GM18507 (cell line): ENCODE results near the gene LILRB3.
"Not testable (repeated sequence)": the region's sequence is repeated elsewhere in the genome, so short reads cannot be mapped to it uniquely, and the experiment has no call there.

Experiments used
- DNase-seq: peaks from one replicate; pipeline ENCODE4 v3.0.0; 2011; ENCODE audit warnings: low read depth; ENCODE audit not compliant: insufficient read length; ENCODE audit errors: extremely low spot score
- FAIRE-seq: peaks from 2 replicates; lab custom pipeline; 2011; peaks lifted over from hg19 to GRCh38; lab: Jason Lieb, UNC

Gene LILRB3

GRCh38 chr19:54245936-54246335 lies 23.1 kb upstream of the LILRB3 start:
- no peak for FAIRE-seq
- no peak for DNase-seq

GRCh38 chr19:54243809-54244208 lies 21.0 kb upstream of the LILRB3 start:
- not testable (repeated sequence) for DNase-seq, FAIRE-seq

- DNase-seq, FAIRE-seq: not testable (repeated sequence)
These were observed 19.8 kb upstream of the LILRB3 start, which contains the start of gene LILRA6 for GRCh38 chr19:54242646-54243045. Gene LILRA6, minus strand, starts transcription at chr19:54242790.

GRCh38 chr19:54242234-54242633 lies 19.4 kb upstream of the LILRB3 start:
- not testable (repeated sequence) for FAIRE-seq, DNase-seq

GRCh38 chr19:54240372-54241336 lies 17.8 kb upstream of the LILRB3 start:
- not testable (repeated sequence) for FAIRE-seq, DNase-seq

- not testable (repeated sequence) for FAIRE-seq, DNase-seq
These were observed 16.9 kb upstream of the LILRB3 start for GRCh38 chr19:54239491-54240371.

- DNase-seq (no peak), FAIRE-seq (no peak)
These were observed 11.1 kb upstream of the LILRB3 start for GRCh38 chr19:54233941-54234340.

GRCh38 chr19:54231077-54231931 lies 8.5 kb upstream of the LILRB3 start:
- peak; percentile 72 for FAIRE-seq
- peak; percentile 54 for DNase-seq

- DNase-seq, result no peak
- FAIRE-seq, result no peak
These were observed 7.2 kb upstream of the LILRB3 start for GRCh38 chr19:54230031-54230430.

- FAIRE-seq (no peak), DNase-seq (no peak)
These were observed 6.3 kb upstream of the LILRB3 start for GRCh38 chr19:54229146-54229545.

GRCh38 chr19:54224619-54225018 lies 1.8 kb upstream of the LILRB3 start:
- FAIRE-seq, DNase-seq: not testable (repeated sequence)

- not testable (repeated sequence) for FAIRE-seq
These were observed 1.1 kb upstream of the LILRB3 start for GRCh38 chr19:54223937-54224281.

GRCh38 chr19:54223277-54223936 lies 600 bp upstream of the LILRB3 start:
- FAIRE-seq, DNase-seq: not testable (repeated sequence)

More at GRCh38 chr19:54223937-54224281, 1.1 kb upstream of the LILRB3 start:
- DNase-seq, result not testable (repeated sequence)

GRCh38 chr19:54221947-54222346 lies 860 bp downstream of the LILRB3 start:
- FAIRE-seq, result not testable (repeated sequence)

GRCh38 chr19:54219702-54220101 lies 3.1 kb downstream of the LILRB3 start:
- not testable (repeated sequence) for FAIRE-seq, DNase-seq

More at GRCh38 chr19:54221947-54222346, 860 bp downstream of the LILRB3 start:
- not testable (repeated sequence) for DNase-seq

GRCh38 chr19:54218960-54219661 lies 3.7 kb downstream of the LILRB3 start:
- FAIRE-seq (no peak), DNase-seq (no peak)

- FAIRE-seq, result no peak
- DNase-seq, result no peak
These were observed 4.5 kb downstream of the LILRB3 start for GRCh38 chr19:54218259-54218658.
